ENCODE results near the gene GRK3.
A peak's percentile ranks its signal among the peaks of the same experiment; 100 is the strongest.
"Not testable (repeated sequence)": the region's sequence is repeated elsewhere in the genome, so short reads cannot be mapped to it uniquely, and the experiment has no call there.

Gene GRK3

DNA sequence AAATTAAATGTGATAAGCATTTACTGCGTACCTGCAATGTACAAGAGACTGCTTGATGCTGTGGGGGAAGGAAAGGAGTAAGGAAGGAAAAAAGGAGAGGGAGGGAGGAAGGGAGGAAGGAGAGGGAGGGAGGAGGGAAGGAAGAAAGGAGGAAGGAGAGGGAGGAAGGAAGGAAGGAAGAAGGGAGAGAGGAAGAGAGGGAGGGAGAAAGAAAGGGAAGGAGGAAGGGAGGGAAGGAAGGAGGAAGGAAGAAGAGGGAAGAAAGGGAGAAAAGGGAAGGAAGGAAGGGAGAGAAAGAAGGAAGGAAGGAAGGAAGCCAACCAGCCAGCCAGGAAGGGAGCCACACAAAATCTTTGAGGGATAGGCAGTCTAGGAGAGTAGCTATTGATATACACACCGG, 133.5 kb downstream of the GRK3 start:
- DNase-seq (ENCODE audit: low spot score in 2 of 2) = no peak
- H3K36me3 Mint-ChIP-seq = no peaks in the 10 kb centered on the region
- H3K27ac Mint-ChIP-seq = no peak overlapping the region
- no peak overlapping the region for H3K4me3 Mint-ChIP-seq
- no peaks in the 10 kb centered on the region for H3K4me1 Mint-ChIP-seq
- ATAC-seq = no peak
- H3K9me3 Mint-ChIP-seq = no peaks in the 10 kb centered on the region

DNA sequence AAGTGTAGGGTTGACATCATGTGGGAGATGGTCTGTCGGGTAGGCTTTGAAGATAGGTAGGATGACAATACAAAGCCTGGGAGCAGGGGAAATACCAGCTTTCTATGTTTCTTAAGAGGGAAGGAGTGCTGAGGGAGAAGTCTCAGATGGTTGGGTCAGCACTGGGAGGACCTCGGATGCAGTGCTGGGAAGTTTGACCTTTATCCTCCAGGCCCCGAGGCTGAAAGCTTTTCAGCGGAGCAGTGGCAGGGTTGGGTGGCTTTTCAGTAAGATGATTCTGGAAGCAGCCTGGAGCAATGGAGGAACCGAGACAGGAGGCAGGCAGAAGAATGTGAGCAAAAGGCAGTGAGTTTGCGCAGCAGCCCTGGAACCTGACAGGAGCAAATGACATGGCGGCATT, 134.0 kb downstream of the GRK3 start:
- no peaks in the 10 kb centered on the region for H3K9me3 Mint-ChIP-seq
- ATAC-seq (no peak), DNase-seq (ENCODE audit: low spot score in 2 of 2) (no peak)
- H3K36me3 Mint-ChIP-seq = no peaks in the 10 kb centered on the region
- H3K27ac Mint-ChIP-seq = no peak overlapping the region
- no peaks in the 10 kb centered on the region for H3K4me1 Mint-ChIP-seq
- H3K4me3 Mint-ChIP-seq = no peak overlapping the region

DNA sequence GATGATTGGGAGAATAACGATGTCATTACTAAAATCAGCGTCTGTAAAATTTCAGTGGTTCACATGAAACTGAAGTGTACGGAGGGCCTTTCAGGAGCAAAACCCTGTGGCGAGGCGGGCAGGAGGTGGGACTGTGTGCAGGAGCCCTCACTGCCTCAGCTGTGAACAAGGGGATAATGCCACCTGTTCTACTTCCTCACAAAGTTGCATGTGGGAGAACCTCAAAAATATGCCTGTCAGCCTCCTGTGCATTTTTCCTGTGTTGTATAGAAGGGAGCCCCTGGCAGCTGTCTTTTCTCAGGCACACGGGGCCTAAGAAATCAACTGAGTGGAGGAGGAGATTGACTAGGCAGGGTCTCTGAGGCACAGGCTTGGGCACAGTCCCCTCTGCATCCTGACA, 134.5 kb downstream of the GRK3 start:
- Mint-ChIP-seq H3K4me1 (no peaks in the 10 kb centered on the region), H3K4me3 (no peak overlapping the region), H3K36me3 (no peaks in the 10 kb centered on the region), H3K9me3 (no peaks in the 10 kb centered on the region), H3K27ac (no peak overlapping the region)
- DNase-seq (ENCODE audit: low spot score in 2 of 2) (no peak), ATAC-seq (no peak)

DNA sequence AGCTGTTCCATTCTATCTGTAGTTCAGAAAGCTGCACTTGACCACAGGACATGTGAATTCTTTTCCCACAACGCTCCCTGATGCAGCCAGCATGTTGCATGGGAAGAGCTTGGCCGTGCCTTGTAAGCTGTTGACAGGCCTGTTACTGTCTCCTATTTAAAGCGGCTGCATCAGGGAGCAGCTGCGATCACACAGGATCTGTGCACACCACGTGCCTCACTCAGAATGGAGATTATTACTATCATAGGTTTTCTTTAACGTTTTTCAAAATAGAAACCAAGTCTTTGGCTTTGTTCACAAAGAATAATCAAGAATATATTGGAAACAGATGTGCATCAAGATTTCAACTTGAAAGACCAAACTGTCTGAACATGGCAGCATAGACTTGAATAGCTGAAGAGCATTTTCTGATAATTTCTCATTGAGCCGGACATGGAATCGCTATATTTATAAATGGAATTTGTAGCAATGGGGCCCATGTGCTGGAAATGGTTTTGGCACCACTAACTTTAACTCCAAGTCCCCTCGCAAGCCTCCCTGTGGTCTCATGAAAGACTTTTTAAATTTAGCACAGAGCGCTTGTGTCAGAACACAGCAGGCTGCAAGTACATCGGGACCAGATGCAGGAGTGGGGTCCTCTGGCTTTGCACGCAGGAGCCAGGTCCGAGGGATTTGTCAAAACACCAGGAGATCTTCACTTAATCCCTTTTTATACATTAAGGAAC, 136.7 kb downstream of the GRK3 start:
- no peaks in the 10 kb centered on the region for H3K4me1 Mint-ChIP-seq
- H3K4me3 Mint-ChIP-seq = no peak overlapping the region
- DNase-seq (ENCODE audit: low spot score in 2 of 2) = no peak
- no peak for ATAC-seq
- H3K36me3 Mint-ChIP-seq = no peaks in the 10 kb centered on the region
- no peaks in the 10 kb centered on the region for H3K9me3 Mint-ChIP-seq
- no peak overlapping the region for H3K27ac Mint-ChIP-seq

DNA sequence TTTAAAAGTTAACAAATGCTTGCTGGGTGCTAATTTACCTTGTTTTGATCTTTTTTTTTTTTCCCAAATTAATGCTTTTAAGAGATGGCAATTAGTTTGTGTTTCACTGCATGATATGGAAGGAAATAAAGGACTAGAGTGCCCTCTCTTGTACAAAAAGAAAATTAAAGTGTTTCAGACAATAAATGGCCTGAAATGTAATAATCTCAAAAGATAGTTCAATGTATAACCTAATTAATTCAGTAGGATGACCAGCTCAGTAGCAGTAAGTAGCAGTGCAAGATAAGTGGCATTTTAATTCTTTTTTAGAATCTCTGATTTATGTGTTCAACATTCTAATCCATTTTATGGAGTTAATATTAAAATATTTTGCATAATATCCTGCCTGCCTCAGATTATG, 137.6 kb downstream of the GRK3 start:
- Mint-ChIP-seq H3K27ac (no peak overlapping the region), H3K4me3 (no peak overlapping the region), H3K4me1 (no peaks in the 10 kb centered on the region), H3K9me3 (no peaks in the 10 kb centered on the region), H3K36me3 (no peaks in the 10 kb centered on the region)
- no peak for DNase-seq (ENCODE audit: low spot score in 2 of 2)
- no peak for ATAC-seq

- H3K27ac Mint-ChIP-seq = no peak overlapping the region
- H3K4me1 Mint-ChIP-seq = no peaks in the 10 kb centered on the region
- H3K9me3 Mint-ChIP-seq = no peaks in the 10 kb centered on the region
- no peak overlapping the region for H3K4me3 Mint-ChIP-seq
- no peaks in the 10 kb centered on the region for H3K36me3 Mint-ChIP-seq
- DNase-seq (ENCODE audit: low spot score in 2 of 2) (peak in 1 of 2 donors; percentile 61), ATAC-seq (peak; percentile 83)
These were observed 138.2 kb downstream of the GRK3 start for GRCh38 chr22:25702571-25703167.

DNA sequence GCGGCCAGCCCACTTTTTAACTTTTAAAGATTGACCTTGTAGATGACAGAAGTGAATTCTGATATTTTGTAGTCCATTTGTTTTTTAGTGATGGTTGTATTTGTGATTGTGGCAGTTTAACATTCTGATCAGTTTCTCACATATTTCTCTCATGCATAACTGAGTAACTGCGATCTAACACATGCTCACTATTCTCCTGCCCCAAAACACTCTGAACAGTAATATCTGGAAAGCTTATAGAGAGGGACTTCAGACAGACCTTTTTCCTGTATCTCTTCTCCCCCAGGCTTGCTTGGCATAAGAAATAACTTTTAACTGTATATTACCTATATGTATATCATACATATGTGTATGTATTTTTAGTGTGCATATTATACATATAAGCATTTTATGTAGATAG, 140.2 kb downstream of the GRK3 start:
- DNase-seq (ENCODE audit: low spot score in 2 of 2) (no peak), ATAC-seq (peak; percentile 29)
- peaks cover 2% of the 10 kb centered on the region for H3K4me1 Mint-ChIP-seq
- H3K4me3 Mint-ChIP-seq = no peak overlapping the region
- peaks cover 6% of the 10 kb centered on the region for H3K36me3 Mint-ChIP-seq
- no peaks in the 10 kb centered on the region for H3K9me3 Mint-ChIP-seq
- H3K27ac Mint-ChIP-seq = no peak overlapping the region

DNA sequence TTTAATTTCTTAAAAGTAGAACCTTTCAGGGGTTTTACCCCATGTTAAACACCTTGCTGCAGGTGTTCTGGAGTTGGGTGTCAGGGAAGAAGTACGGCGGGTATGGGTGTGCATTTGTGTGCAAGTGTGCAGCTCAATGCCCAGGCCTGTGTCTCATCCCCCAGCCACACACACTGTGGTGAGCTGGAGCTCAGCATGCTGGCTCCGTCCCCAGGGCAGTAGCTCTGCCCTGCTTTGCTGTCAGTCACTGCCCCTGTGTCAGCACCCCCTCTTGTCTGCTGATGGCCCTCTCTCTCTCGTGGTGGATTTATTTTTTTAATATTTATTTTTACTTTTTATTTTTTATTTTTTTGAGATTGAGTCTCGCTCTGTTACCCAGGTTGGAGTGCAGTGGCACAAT, 141.7 kb downstream of the GRK3 start:
- Mint-ChIP-seq H3K9me3 (no peaks in the 10 kb centered on the region), H3K36me3 (peaks cover 6% of the 10 kb centered on the region), H3K4me1 (peaks cover 9% of the 10 kb centered on the region), H3K4me3 (no peak overlapping the region), H3K27ac (no peak overlapping the region)
- DNase-seq (ENCODE audit: low spot score in 2 of 2) (no peak), ATAC-seq (no peak)

- not testable (repeated sequence) for H3K9me3 Mint-ChIP-seq; H3K4me3 Mint-ChIP-seq; H3K36me3 Mint-ChIP-seq; H3K4me1 Mint-ChIP-seq; DNase-seq (ENCODE audit: low spot score in 2 of 2); H3K27ac Mint-ChIP-seq; ATAC-seq
These were observed 144.0 kb downstream of the GRK3 start for GRCh38 chr22:25708430-25708829.

- no peak overlapping the region for H3K4me3 Mint-ChIP-seq
- peaks cover 9% of the 10 kb centered on the region for H3K4me1 Mint-ChIP-seq
- no peak overlapping the region for H3K27ac Mint-ChIP-seq
- no peaks in the 10 kb centered on the region for H3K9me3 Mint-ChIP-seq
- ATAC-seq (peak; percentile 88), DNase-seq (ENCODE audit: low spot score in 2 of 2) (peak in 1 of 2 donors; percentile 58)
- H3K36me3 Mint-ChIP-seq = peaks cover 6% of the 10 kb centered on the region
These were observed 145.3 kb downstream of the GRK3 start for GRCh38 chr22:25709758-25710157.

- Mint-ChIP-seq H3K36me3 (peaks cover 6% of the 10 kb centered on the region), H3K27ac (no peak overlapping the region), H3K9me3 (no peaks in the 10 kb centered on the region)
These were observed 146.0 kb downstream of the GRK3 start for GRCh38 chr22:25710501-25710900.

DNA sequence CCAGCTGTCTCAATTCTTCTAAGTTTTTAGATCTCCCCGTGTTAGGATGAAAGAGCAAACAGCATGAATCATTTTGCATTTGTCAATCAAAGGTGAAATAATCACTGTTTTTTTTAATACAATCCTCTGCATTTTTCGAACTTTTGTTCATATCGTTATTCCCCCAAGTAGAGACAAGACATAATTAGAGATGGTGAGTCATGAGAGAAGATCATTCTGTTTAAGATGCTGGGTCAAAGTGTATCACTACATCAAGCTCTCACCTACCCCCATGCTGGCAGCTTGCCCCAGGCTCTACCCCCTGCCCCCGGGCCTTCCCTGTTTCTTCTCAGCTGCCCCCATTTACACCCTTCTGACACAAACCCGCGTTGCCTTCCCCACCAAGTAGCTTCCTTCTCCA, 147.0 kb downstream of the GRK3 start:
- Mint-ChIP-seq H3K9me3 (no peaks in the 10 kb centered on the region), H3K36me3 (peaks cover 6% of the 10 kb centered on the region), H3K4me1 (peaks cover 9% of the 10 kb centered on the region), H3K27ac (no peak overlapping the region), H3K4me3 (no peak overlapping the region)
- ATAC-seq (no peak), DNase-seq (ENCODE audit: low spot score in 2 of 2) (no peak)

More at GRCh38 chr22:25710501-25710900, 146.0 kb downstream of the GRK3 start:
- DNase-seq (ENCODE audit: low spot score in 2 of 2) (no peak), ATAC-seq (no peak)
- no peak overlapping the region for H3K4me3 Mint-ChIP-seq
- H3K4me1 Mint-ChIP-seq = peaks cover 9% of the 10 kb centered on the region

DNA sequence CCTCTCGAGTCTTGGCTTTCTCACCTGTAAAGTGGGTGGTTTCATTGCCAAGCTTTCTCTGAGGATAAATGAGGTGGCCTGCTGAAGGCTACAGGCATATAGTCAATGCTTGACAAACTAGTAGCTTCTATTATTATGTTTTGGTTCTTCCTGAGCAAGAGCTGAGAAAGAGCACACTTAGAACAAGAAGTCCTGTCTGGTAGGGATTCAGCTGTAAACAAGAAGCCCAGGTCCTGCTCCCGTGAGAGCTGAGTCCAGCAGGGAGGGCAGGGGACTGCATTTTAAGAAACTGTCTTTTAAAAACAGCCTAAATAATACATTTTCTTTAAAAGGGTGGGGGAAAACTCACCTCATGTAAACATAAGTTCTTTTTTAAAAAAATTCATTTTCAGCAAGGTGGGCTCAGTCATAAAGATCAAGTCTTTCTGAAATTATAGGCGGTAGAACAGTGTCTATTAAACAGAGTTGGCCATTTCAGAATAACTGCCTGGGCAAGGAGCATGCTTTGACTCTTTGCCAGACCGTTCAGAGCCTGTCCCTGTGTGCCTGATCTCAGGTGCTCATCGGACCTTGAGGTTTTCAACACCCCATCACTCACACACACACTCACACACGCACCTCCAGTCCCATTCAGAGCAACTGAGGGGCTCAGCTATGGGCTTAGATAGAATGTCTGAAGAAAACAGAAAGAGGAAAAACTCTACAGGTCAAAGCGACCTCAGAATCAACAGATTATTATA, 148.4 kb downstream of the GRK3 start:
- Mint-ChIP-seq H3K9me3 (no peaks in the 10 kb centered on the region), H3K27ac (no peak overlapping the region), H3K4me1 (peaks cover 9% of the 10 kb centered on the region), H3K36me3 (peaks cover 6% of the 10 kb centered on the region), H3K4me3 (no peak overlapping the region)
- ATAC-seq = no peak
- DNase-seq (ENCODE audit: low spot score in 2 of 2) = no peak

DNA sequence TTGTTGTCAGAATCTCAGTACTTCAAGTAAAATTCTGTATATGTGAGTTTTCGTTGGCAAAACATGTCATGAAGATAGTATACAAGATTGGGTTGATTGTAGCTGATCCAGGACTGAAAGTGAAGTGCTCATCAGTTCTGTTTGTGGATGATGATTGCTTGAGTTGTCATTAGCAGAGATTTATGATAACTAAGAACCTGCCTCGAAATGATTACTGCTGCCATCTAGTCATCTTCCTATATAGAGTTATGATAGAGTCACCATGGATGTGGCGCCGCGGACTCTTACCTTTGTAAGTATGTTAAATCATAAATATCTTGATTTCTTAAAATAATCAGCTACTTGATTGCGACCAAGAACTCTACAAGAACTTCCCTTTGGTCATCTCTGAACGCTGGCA, 149.6 kb downstream of the GRK3 start:
- no peak overlapping the region for H3K27ac Mint-ChIP-seq
- DNase-seq (ENCODE audit: low spot score in 2 of 2) (no peak), ATAC-seq (no peak)
- no peaks in the 10 kb centered on the region for H3K36me3 Mint-ChIP-seq
- peaks cover 9% of the 10 kb centered on the region for H3K4me1 Mint-ChIP-seq
- H3K9me3 Mint-ChIP-seq = no peaks in the 10 kb centered on the region
- H3K4me3 Mint-ChIP-seq = no peak overlapping the region

- peak; percentile 56 for ATAC-seq
- Mint-ChIP-seq H3K4me1 (peaks cover 7% of the 10 kb centered on the region), H3K27ac (no peak overlapping the region), H3K9me3 (no peaks in the 10 kb centered on the region), H3K4me3 (no peak overlapping the region), H3K36me3 (no peaks in the 10 kb centered on the region)
- no peak for DNase-seq (ENCODE audit: low spot score in 2 of 2)
These were observed 150.3 kb downstream of the GRK3 start for GRCh38 chr22:25714739-25715138.

- Mint-ChIP-seq H3K27ac (no peak overlapping the region), H3K4me3 (no peak overlapping the region), H3K9me3 (no peaks in the 10 kb centered on the region), H3K4me1 (no peaks in the 10 kb centered on the region), H3K36me3 (no peaks in the 10 kb centered on the region)
- ATAC-seq (no peak), DNase-seq (ENCODE audit: low spot score in 2 of 2) (no peak)
These were observed 152.2 kb downstream of the GRK3 start for GRCh38 chr22:25716637-25717036.

Measured in stimulated activated effector memory CD8-positive, alpha-beta T cell treated with anti-CD3 and anti-CD28 coated beads, Interleukin-12 subunit alpha, Interleukin-12 subunit beta, amount 100 ng/mL, for 72 hours (primary cell).